H1 (cell line): ENCODE data around the gene ISCA2. TPM values are rescaled to one million over a fixed set of nuclear protein-coding genes. Genes with fewer than 3 reads are reported as not detected.

Experiments used
- CBX5 ChIP-seq: fragments of 300-800, 300-1000 bp; sonication (generic); IDR thresholded peaks from 2 replicates; pipeline ENCODE4 v1.7.1; 2016; ENCODE audit warnings: antibody characterized with exemption, low read length, low read depth
- polyA plus RNA-seq, 7 experiments: library from polyadenylated mRNA; depleted of rRNA in 3 of 7; stranded (reverse) in 5 of 7; unstranded in 2 of 7; fragments of >200 nt in 5 of 7; fragments of 200-250 nt in 2 of 7; gene quantifications; 1 replicate in 5 of 7; 2 replicates in 1 of 7; 4 replicates in 1 of 7; pipeline versions ENCODE4 v1.2.1 to v1.2.3, GENCODE V29; 2011 to 2013; ENCODE audit warnings: missing spikeins in 2 of 7, mixed read lengths in 2 of 7
- total RNA-seq: library from RNA; stranded (reverse); fragmentation: NEBNext Ultra II Directional; extraction: Animal tissue kit (Norgen Biotek cat#: 25700); gene quantifications from 2 replicates; pipeline ENCODE4 v1.2.1, GENCODE V29; 2021

ISCA2 gene
- total and polyA plus RNA-seq, 2 of the 8 experiments (the other 6 are each of a cell fraction or from before 2014, with no cell fraction given), result 43.5 to 78.6 TPM

DNA sequence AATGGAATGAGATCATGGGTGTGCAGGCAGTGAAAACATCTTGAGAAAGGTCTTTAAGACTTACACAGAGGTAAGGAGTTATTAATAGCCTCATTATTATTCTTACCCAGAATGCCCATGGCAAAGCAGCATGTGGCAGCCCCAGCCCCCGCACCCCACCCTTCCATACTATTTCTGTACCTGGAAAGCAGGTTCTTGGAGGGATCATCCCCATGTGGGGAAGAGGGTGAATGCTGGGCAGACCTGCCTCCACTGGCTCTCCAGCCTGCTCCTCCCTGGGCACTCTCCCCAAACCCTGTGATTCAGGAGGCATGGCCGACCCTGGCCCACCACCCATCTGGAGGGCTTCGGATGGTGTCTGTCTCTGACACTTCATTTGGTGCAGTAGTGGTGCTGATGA is 28.8 kb upstream of the ISCA2 start (continued):
- TF ChIP-seq CBX5, result no peak
- TF ChIP-seq, all 59 proteins: peak for 0
